SK-MEL-5 (cell line): ENCODE data around the gene TESK1. TPM values are rescaled to one million over a fixed set of nuclear protein-coding genes. Genes with fewer than 3 reads are reported as not detected.

ENCODE experiments used
- DNase-seq: peaks from one replicate; pipeline ENCODE4 v3.0.0-alpha.2; 2016; ENCODE audit warnings: low read depth, low spot score
- in situ Hi-C: cut with HindIII; loops from 2 replicates; pipeline ENCODE4 v1.10.0; 2016; ENCODE audit warnings: low sequenced_read_pairs, high pct_unique_total_duplicates, low pct_unique_long_range_greater_than_20kb
- small RNA-seq, 2 experiments: library from RNA; depleted of rRNA; stranded (forward); fragments of <200 nt; gene quantifications; one replicate each; pipeline ENCODE3, GENCODE V24; 2014
- total RNA-seq: library from RNA; depleted of rRNA; stranded (reverse); fragments of >200 nt; shearing (Covaris generic); gene quantifications from 2 replicates; pipeline ENCODE4 v1.2.3, GENCODE V29; 2014; rRNA removed

The TESK1 gene
- total RNA-seq, 1 experiment from 2014 or later = 4.1 TPM

DNA sequence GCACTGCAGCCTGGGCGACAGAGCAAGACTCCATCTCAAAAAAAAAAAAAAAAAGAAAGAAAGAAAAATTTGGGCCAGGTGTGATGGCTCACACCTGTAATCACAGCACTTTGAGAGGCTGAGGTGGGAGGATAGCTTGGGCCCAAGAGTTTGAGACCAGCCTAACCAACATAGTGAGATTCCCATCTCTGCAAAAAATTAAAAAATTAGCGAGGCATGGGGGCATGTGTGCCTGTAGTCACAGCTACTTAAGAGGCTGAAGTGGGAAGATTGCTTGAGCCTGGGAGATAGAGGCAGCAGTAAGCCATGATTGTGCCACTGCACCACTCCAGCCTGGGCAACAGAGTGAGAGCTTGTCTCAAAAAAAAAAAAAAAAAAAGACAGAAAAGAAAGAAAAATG lies 48.5 kb downstream of the TESK1 start:
- in situ Hi-C loops = no loop called here
- DNase-seq = no peak

GRCh38 chr9:35656348-35656747 lies 51.3 kb downstream of the TESK1 start:
- in situ Hi-C loops = no loop called here
- DNase-seq = no peak

DNA sequence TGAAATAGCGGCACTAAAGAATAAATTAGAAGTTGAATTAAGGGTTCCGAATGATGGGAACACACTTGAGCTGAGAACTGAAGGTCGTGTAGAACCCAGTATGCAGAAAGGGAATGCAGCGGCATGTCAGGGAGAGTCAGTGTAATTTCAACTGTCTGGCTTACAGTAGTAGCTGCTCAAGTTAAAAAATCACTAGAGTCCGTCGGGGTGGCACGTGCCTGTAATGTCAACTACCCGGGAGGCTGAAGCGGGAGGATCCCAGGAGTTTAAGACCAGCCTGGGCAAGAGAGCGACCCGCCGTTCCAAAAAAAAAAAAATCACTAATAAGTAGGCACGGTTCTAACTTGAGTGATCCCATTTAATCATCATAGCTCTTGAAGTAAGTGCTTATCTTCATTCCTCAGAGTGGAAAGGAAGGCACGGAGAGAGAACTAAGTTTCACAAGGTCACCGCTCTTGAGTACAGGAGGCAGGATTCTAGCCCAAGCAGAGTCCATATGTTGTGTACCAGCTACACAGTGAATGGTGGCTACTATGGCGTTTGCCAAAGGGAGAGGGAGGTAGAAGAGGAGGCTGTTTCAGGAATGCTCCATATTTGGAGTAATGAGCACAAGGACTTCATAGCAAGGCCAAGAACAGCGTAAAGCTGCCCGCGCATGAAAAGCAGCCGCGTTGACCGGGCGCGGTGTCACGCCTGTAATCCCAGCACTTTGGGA lies 51.9 kb downstream of the TESK1 start:
- in situ Hi-C loops = no loop called here
- no peak for DNase-seq

DNA sequence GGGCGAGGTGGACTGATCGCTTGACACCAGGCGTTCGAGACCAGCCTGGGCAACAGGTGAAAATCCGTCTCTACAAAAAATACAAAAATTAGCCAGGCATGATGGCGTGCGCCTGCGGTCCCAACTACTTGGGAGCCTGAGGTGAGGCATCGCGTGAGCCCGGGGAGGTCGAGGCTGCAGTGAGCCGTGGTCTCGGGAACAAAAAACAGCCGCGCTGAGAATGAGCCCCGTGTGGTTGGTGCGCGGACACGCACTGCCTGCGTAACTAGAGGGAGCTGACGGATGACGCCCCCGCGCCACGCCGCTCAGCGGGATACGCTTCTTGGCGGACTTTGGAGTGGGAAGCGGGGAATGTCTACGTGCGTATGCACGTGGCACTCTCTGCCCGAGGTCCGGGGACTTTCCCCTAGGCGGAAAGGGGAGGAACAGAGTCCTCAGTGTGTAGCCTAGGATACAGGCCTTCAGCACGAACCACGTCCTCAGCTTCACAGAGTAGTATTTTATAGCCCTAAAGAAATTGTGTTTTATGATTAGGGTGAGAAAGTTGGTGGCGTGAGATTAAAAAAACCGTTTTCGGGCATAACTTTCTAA lies 52.6 kb downstream of the TESK1 start, which contains the start of gene RMRP:
TSS of gene RMRP (minus strand) at position 474 of the 591 bp plus-strand sequence.
- DNase-seq = peak; percentile 99
- in situ Hi-C loops = no loop called here

DNA sequence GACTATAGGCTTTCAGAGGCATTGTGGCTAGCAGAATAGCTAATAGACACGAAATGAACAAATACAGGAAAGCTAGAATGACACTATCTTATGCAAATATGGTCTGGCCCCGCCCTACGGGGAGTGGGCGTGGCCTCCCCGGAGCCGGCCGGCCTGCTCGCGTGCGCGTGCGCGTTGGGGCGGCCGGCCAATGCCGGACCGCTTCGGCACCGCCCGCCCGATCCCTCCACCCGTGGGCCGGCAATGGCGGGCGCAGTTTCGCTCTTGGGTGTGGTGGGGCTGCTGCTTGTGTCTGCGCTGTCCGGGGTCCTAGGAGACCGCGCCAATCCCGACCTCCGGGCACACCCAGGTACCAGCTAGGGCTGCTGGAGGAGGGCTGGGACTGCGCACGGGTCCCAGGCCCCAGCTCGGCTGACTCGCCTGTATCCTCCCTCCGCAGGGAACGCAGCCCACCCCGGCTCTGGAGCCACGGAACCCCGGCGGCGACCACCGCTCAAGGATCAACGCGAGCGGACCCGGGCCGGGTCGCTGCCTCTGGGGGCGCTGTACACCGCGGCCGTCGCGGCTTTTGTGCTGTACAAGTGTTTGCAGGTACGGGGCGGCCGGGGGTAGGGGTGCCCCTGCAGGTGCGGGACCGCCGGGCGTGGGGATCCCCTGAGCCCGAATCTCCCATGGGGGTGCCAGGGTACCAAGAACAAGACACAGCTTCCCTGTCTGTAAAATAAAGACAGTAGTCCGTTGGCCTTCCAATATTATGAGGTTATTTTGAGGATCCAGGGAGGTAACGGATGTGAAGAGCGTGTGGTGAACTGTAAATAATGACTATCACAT lies 53.3 kb downstream of the TESK1 start, which contains the start of gene CCDC107:
TSS of gene CCDC107 (plus strand) at position 156 of the 831 bp plus-strand sequence. CDS start at position 244, 88 bp downstream.
- in situ Hi-C loops = no loop called here
- peak; percentile 75 for DNase-seq

- peak; percentile 53 for DNase-seq
Observed at GRCh38 chr9:35658968-35659220, 53.8 kb downstream of the TESK1 start.

GRCh38 chr9:35659340-35659739 lies 54.3 kb downstream of the TESK1 start:
- in situ Hi-C loops = no loop called here
- DNase-seq = peak; percentile 58

More at GRCh38 chr9:35658968-35659220, 53.8 kb downstream of the TESK1 start:
- in situ Hi-C loops = no loop called here

Small RNAs within 50 kb of the gene (small RNA-seq; reads per million reads assigned to genes)
- gene MIR4667 = 0 reads per million in 2 experiments
- 0 reads per million in 2 experiments for gene RMRP
- 0 reads per million in 2 experiments for gene RPS29P17

Other genes starting within 250 kb of the TESK1 start
- gene RUSC2, start 115.2 kb upstream of the TESK1 start, total RNA-seq = 4.4 and 5.4 TPM in 2 replicates
- gene CD72, start 13.2 kb downstream of the TESK1 start, total RNA-seq = 0.43 and 0.63 TPM in 2 replicates
- not detected in 2 replicates for gene SIT1, start 45.7 kb downstream of the TESK1 start, total RNA-seq
- gene RMRP, start 52.8 kb downstream of the TESK1 start, total RNA-seq = 21,584 and 34,307 TPM in 2 replicates
- gene CCDC107, start 53.0 kb downstream of the TESK1 start, total RNA-seq = 11.8 and 20.0 TPM in 2 replicates
- 4.8 and 5.9 TPM in 2 replicates for gene ARHGEF39, start 59.9 kb downstream of the TESK1 start, total RNA-seq
- 0.29 TPM in 1 of 2 replicates, not detected in the other for gene CA9, start 68.7 kb downstream of the TESK1 start, total RNA-seq
- 3.5 and 3.8 TPM in 2 replicates for gene TPM2, start 84.7 kb downstream of the TESK1 start, total RNA-seq
- gene TLN1, start 126.9 kb downstream of the TESK1 start, total RNA-seq = 58.0 and 66.8 TPM in 2 replicates
- 21.8 and 27.2 TPM in 2 replicates for gene CREB3, start 127.4 kb downstream of the TESK1 start, total RNA-seq
- gene GBA2, start 144.0 kb downstream of the TESK1 start, total RNA-seq = 32.1 and 37.1 TPM in 2 replicates
- 12.2 and 12.4 TPM in 2 replicates for gene RGP1, start 144.0 kb downstream of the TESK1 start, total RNA-seq
- gene MSMP, start 149.0 kb downstream of the TESK1 start, total RNA-seq = not detected in 2 replicates
- 0.53 and 1.1 TPM in 2 replicates for gene NPR2, start 186.3 kb downstream of the TESK1 start, total RNA-seq
- gene SPAG8, start 207.0 kb downstream of the TESK1 start, total RNA-seq = 0.05 TPM in 1 of 2 replicates, not detected in the other
- 19.7 and 26.2 TPM in 2 replicates for gene HINT2, start 209.8 kb downstream of the TESK1 start, total RNA-seq
- not detected in 2 replicates for gene FAM221B, start 223.5 kb downstream of the TESK1 start, total RNA-seq
- 0.55 and 1.0 TPM in 2 replicates for gene TMEM8B, start 224.0 kb downstream of the TESK1 start, total RNA-seq